ENCODE measurements around the gene ACACA.

ACACA gene

DNA sequence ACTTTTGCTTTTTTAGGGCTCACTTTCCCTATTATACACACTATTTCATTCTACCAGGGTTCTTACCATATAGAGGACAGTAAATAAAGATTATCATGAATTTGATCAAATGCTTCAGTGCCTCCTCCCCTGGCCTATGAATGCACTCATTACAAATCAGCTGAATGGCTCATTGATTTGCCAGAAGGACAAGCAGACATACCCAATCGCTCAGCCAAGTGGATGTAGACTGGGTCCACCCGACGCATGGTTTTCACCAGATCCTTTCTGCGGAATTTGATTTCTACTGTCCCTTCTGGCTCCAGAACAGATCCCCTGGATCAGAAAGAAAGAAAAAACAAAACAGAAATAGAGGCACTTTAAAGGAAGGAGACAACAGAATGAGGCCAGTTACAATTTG, 295.3 kb downstream of the ACACA start:
- Histone ChIP-seq H3K9me3 (no peaks in the 10 kb centered on the region), H3K36me3 (peaks cover 58% of the 10 kb centered on the region), H3K27me3 (no peaks in the 10 kb centered on the region), H3K4me1 (peaks cover 44% of the 10 kb centered on the region), H3K4me3 (ENCODE audit: low read depth, low read length) (no peak overlapping the region)
- TF ChIP-seq CTCF (IDR thresholded peaks at IDR 0.05; ENCODE audit: low read depth, low read length), result no peak
- peak; percentile 47 for DNase-seq

DNA sequence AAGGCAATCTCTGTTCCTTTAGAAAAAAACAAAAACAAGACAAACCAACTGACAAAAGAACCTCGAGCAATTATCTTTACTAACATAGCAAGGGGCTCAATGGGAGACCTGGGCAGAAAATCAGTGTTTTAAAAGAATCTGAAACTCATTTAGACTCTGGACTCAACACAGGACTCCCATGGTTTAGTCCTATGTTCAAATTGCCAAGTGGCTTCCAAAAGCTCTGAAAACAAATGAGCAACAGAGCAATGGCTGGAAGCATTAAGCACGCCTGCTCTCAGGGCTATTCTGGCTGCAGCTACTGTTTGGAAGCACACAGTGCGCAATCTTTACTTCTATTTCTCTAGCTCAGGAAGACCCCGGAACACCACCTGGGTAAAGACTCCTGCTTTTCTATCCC, 295.9 kb downstream of the ACACA start:
- peaks cover 54% of the 10 kb centered on the region for H3K36me3 ChIP-seq

GRCh38 chr17:37109731-37110710, 296.6 kb downstream of the ACACA start:
- DNase-seq, result peak; percentile 51
- Histone ChIP-seq H3K9me3 (no peaks in the 10 kb centered on the region), H3K4me1 (peaks cover 42% of the 10 kb centered on the region), H3K27me3 (no peaks in the 10 kb centered on the region), H3K36me3 (peaks cover 56% of the 10 kb centered on the region), H3K4me3 (ENCODE audit: low read depth, low read length) (no peak overlapping the region)
- no peak for TF ChIP-seq CTCF (IDR thresholded peaks at IDR 0.05; ENCODE audit: low read depth, low read length)

More for the DNA sequence above, 295.9 kb downstream of the ACACA start:
- Histone ChIP-seq H3K27me3 (no peaks in the 10 kb centered on the region), H3K4me1 (peaks cover 42% of the 10 kb centered on the region), H3K4me3 (ENCODE audit: low read depth, low read length) (no peak overlapping the region), H3K9me3 (no peaks in the 10 kb centered on the region)
- TF ChIP-seq CTCF (IDR thresholded peaks at IDR 0.05; ENCODE audit: low read depth, low read length), result no peak
- no peak for DNase-seq

DNA sequence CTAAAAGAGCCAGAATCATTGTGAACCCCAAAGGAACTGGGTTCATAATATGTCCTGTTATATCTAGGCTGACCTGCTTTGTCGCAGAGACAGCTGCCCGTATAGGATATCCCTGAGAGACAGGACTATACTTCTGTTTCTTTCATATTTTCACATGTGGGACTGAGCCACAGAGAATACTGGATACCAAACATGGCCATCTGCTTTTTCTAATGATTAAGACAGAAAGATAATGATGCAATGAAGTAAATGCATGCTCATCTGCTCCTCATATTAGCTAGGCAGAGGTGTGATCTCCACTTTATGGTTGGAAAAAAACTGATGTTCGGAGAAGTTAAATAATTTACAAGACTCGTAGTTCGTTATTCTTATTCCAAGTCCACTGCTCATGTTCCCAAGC, 297.5 kb downstream of the ACACA start:
- peaks cover 42% of the 10 kb centered on the region for H3K4me1 ChIP-seq
- H3K27me3 ChIP-seq, result no peaks in the 10 kb centered on the region
- H3K4me3 ChIP-seq (ENCODE audit: low read depth, low read length), result no peak overlapping the region
- H3K36me3 ChIP-seq, result peaks cover 62% of the 10 kb centered on the region
- TF ChIP-seq CTCF (IDR thresholded peaks at IDR 0.05; ENCODE audit: low read depth, low read length), result no peak
- H3K9me3 ChIP-seq, result no peaks in the 10 kb centered on the region
- no peak for DNase-seq

DNA sequence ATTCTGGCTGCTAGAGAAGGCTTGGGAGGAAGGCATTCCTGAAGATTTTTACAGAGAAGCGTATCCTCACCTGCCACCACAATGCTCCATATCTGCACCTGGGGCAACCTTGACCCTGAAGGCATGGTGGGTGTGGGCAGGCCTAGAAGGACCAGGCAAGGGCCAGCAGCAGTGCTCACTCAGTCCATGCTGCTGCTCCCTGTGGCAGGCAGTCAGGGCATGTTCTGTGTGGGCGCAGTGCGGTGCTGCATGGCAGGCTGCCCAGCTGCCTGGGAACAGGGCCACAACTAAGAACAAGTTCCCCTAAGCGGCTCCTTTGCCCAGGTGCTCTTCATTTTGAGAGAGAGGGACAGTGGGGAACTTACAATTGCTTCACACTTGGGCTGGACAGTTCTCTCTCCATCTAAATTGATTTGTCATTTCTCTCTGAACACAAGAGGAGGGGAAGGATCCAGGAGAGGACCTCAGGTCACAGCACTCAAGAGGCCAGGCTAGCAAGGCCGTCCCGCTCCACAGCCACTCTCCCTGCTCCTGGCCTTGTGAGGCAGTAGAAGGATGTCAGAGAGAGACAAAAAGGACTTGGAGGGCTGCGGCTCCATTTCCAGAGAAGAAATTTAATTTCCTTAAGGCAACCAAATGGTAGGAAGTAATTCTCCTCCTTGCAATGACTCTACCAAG, 299.1 kb downstream of the ACACA start:
- peaks cover 62% of the 10 kb centered on the region for H3K36me3 ChIP-seq
- peaks cover 42% of the 10 kb centered on the region for H3K4me1 ChIP-seq
- peak; percentile 50 for DNase-seq
- no peaks in the 10 kb centered on the region for H3K9me3 ChIP-seq
- TF ChIP-seq CTCF (IDR thresholded peaks at IDR 0.05; ENCODE audit: low read depth, low read length), result no peak
- no peaks in the 10 kb centered on the region for H3K27me3 ChIP-seq
- H3K4me3 ChIP-seq (ENCODE audit: low read depth, low read length), result no peak overlapping the region

All from BE2C (cell line).